Subcutaneous abdominal adipose tissue (tissue), 5 donors: ENCODE results near the gene PPP1R3G.

Source experiments
- H3K27ac ChIP-seq: one replicate; pipeline ENCODE4 v1.7.0; 2013; ENCODE audit warnings: low read depth, mild to moderate bottlenecking, inconsistent platforms, low read length, moderate library complexity
- H3K27me3 ChIP-seq, 5 donors: one replicate each; pipeline ENCODE4 v1.7.0; 2013; ENCODE audit warnings: low read length in 5 of 5, inconsistent platforms in 1 of 5; ENCODE audit not compliant: control insufficient read depth in 5 of 5, insufficient read depth in 4 of 5
- H3K36me3 ChIP-seq, 5 donors: one replicate each; pipeline ENCODE4 v1.7.0; 2013; ENCODE audit warnings: low read length in 5 of 5; ENCODE audit not compliant: control insufficient read depth in 5 of 5, insufficient read depth in 5 of 5
- H3K4me1 ChIP-seq, 5 donors: one replicate each; pipeline ENCODE4 v1.7.0; 2013; ENCODE audit warnings: low read length in 5 of 5, mild to moderate bottlenecking in 3 of 5, moderate library complexity in 1 of 5; ENCODE audit not compliant: control insufficient read depth in 5 of 5, insufficient read depth in 5 of 5
- H3K4me3 ChIP-seq, 5 donors: one replicate each; pipeline ENCODE4 v1.7.0; 2013; ENCODE audit warnings: low read length in 5 of 5, low read depth in 1 of 5
- H3K9ac ChIP-seq, 5 donors: one replicate each; pipeline ENCODE4 v1.7.0; 2013; ENCODE audit warnings: low read length in 5 of 5, mild to moderate bottlenecking in 4 of 5, moderate library complexity in 3 of 5
- H3K9me3 ChIP-seq, 5 donors: one replicate each; pipeline ENCODE4 v1.7.0; 2013; ENCODE audit warnings: low read length in 5 of 5; ENCODE audit not compliant: control insufficient read depth in 5 of 5
- donor health status: healthy.
- donor health status: healthy.
- donor health status: healthy.
- donor health status: healthy.
- donor health status: healthy.

PPP1R3G gene

GRCh38 chr6:5102267-5102970 is 17.3 kb downstream of the PPP1R3G start:
- no peak overlapping the region for H3K27ac ChIP-seq
- no peaks in the 10 kb centered on the region for H3K27me3 ChIP-seq
- peaks cover 0 to 4% (median 0%) of the 10 kb centered on the region in 5 donors for H3K36me3 ChIP-seq
- H3K9me3 ChIP-seq: no peaks in the 10 kb centered on the region
- H3K4me1 ChIP-seq: no peaks in the 10 kb centered on the region
- H3K4me3 ChIP-seq: no peak overlapping the region
- no peak overlapping the region for H3K9ac ChIP-seq

- no peak overlapping the region for H3K9ac ChIP-seq
- no peaks in the 10 kb centered on the region for H3K27me3 ChIP-seq
- H3K4me1 ChIP-seq: no peaks in the 10 kb centered on the region
- no peak overlapping the region for H3K27ac ChIP-seq
- no peaks in the 10 kb centered on the region for H3K9me3 ChIP-seq
- peaks cover 0 to 8% (median 0%) of the 10 kb centered on the region in 5 donors for H3K36me3 ChIP-seq
- H3K4me3 ChIP-seq: no peak overlapping the region
These were observed 18.1 kb downstream of the PPP1R3G start for GRCh38 chr6:5103250-5103649.

DNA sequence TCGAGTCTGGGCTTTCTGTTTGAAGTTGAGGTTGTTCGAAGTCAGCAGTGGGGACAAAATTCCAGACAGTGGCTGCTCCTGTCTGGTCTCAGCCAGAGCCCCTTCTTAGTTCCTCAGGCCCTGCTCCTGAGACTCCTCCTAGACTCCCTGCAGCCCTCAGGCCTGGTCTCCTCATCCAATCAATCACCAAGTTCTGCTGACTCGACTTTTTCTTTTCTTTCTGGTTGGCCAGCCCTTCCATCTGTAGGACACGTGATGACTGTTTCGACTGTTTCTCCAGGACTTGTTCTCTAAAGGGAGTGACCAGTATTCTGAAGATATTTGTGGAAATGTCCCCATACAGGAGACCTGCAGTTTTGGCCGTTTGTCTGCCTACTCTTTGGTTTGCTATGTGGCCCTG is 19.5 kb downstream of the PPP1R3G start:
- peaks cover 0 to 18% (median 3%) of the 10 kb centered on the region in 5 donors for H3K36me3 ChIP-seq
- H3K27ac ChIP-seq: no peak overlapping the region
- no peak overlapping the region for H3K9ac ChIP-seq
- H3K4me1 ChIP-seq: no peaks in the 10 kb centered on the region
- no peaks in the 10 kb centered on the region for H3K27me3 ChIP-seq
- H3K4me3 ChIP-seq: no peak overlapping the region
- no peaks in the 10 kb centered on the region for H3K9me3 ChIP-seq

DNA sequence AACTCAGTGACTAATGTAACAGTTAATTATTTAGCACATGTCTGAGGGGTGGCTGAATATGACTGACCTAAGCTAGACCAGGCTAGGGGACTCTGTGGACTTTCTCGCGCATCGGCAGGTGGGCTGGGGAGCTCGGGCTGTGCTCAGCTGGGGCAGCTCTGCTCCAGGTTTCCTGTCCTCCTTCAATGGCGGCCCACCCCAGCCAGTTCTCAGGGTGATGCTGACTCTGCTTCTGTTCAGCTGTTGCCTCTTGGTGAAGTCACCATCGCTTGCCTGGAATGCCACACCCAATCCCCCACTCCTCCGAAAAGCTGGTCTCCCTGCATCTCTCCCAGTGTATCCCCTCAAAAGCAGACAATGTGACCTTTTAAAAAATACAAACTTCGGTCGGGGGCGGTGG is 20.0 kb downstream of the PPP1R3G start:
- peaks cover 0 to 23% (median 3%) of the 10 kb centered on the region in 5 donors for H3K36me3 ChIP-seq
- H3K27ac ChIP-seq: no peak overlapping the region
- no peaks in the 10 kb centered on the region for H3K4me1 ChIP-seq
- no peaks in the 10 kb centered on the region for H3K27me3 ChIP-seq
- no peaks in the 10 kb centered on the region for H3K9me3 ChIP-seq
- H3K4me3 ChIP-seq: no peak overlapping the region
- H3K9ac ChIP-seq: no peak overlapping the region

DNA sequence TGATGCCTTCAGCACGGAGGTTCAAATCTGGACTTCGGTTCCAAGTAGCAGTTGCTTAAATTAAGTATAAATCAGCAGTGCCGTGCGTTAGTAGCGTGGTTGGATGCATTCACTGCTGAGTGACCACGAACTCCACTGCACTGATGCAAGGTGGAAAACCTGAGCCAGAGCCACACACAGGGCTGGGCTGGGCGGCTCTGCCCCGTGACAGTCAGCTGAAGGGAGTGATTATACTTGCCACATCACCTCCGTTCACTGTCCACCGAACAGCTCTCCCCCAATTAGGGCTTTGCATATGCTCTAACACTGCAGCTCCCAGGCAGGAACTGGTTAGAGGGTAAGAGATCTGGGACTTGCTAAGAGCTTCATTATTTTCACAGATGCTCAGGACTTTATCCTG is 22.2 kb downstream of the PPP1R3G start:
- Histone ChIP-seq H3K4me1 (no peaks in the 10 kb centered on the region), H3K9me3 (no peaks in the 10 kb centered on the region), H3K9ac (no peak overlapping the region), H3K27ac (no peak overlapping the region), H3K4me3 (no peak overlapping the region), H3K27me3 (no peaks in the 10 kb centered on the region), H3K36me3 (peaks cover 0 to 40% (median 19%) of the 10 kb centered on the region in 5 donors)

DNA sequence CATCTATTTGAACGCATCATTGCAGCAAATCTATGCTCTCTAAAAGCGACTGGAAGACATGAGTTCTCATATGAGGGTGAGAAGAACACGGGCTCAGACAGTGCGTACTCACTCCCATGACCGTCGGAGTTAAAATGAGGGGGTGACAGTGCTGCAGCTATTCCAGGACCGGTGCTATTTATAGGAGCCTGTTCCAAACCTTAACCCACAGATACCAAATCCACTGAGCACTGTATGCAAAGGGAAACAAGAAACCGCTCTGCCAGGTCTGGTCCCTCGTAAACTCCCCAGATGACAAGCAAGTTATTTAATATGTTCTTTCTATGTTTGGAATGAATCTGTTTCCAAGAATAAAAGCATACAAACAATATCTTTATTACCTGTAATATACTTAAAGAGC is 22.9 kb downstream of the PPP1R3G start:
- H3K4me1 ChIP-seq: no peaks in the 10 kb centered on the region
- H3K27me3 ChIP-seq: no peaks in the 10 kb centered on the region
- H3K27ac ChIP-seq: no peak overlapping the region
- peaks cover 0 to 40% (median 21%) of the 10 kb centered on the region in 5 donors for H3K36me3 ChIP-seq
- H3K9me3 ChIP-seq: no peaks in the 10 kb centered on the region
- H3K9ac ChIP-seq: no peak overlapping the region
- no peak overlapping the region for H3K4me3 ChIP-seq

DNA sequence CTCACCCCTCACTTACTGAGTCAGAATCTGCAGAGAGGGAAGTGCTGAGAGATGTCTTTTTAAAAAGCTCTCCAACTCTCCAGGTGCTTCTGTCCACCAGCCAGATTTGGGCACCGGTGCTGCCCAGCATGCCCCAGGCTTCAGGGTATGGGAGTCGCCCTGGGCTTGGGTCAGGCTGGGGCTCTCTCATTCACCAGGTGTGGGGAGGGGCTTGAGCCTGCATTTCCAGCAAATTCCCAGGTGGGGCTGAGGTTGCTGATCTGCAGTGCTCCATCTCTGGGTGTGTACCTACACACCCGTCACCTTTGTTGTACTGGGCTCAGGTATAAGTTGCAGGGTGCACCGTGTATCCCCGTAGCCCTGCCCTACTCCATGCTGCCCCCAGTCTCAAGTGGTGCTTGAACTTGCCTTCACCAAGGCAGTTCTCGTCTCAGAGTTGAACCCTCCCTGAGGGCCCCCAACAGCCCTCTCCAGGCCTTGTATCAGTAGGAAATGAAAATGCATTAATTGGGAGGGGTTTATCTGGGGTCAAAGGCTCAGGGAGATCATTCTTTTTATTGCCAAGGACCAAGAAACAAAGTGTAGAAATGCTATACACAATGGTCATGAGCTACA is 23.5 kb downstream of the PPP1R3G start:
- Histone ChIP-seq H3K9me3 (no peaks in the 10 kb centered on the region), H3K27ac (no peak overlapping the region), H3K27me3 (no peaks in the 10 kb centered on the region), H3K9ac (no peak overlapping the region), H3K4me3 (no peak overlapping the region), H3K4me1 (no peaks in the 10 kb centered on the region), H3K36me3 (peaks cover 0 to 40% (median 21%) of the 10 kb centered on the region in 5 donors)

GRCh38 chr6:5109436-5109835 is 24.3 kb downstream of the PPP1R3G start:
- Histone ChIP-seq H3K4me3 (no peak overlapping the region), H3K4me1 (no peaks in the 10 kb centered on the region), H3K9ac (no peak overlapping the region), H3K27ac (no peak overlapping the region), H3K36me3 (peaks cover 0 to 40% (median 21%) of the 10 kb centered on the region in 5 donors), H3K27me3 (no peaks in the 10 kb centered on the region), H3K9me3 (no peaks in the 10 kb centered on the region)

DNA sequence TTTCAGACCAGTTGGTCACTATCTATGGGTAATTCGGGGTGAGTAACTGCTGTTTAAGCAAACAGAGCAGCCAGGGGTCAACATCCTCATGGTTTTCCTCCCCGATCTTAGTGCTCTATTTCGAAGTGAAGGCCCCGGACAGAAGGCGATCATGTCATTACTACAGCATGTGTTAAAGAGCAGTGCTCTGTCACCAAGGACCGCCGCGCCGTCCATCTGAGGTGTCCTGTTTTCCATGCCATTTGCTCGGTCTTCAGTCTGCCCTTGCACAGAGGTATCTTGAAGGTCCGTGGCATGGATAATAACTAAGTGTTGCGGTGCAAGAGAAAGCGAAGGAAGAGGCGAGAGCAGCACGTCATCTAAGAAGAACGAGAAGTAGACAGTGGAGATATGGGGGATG is 25.1 kb downstream of the PPP1R3G start:
- Histone ChIP-seq H3K27me3 (no peaks in the 10 kb centered on the region), H3K9me3 (no peaks in the 10 kb centered on the region), H3K4me3 (no peak overlapping the region), H3K36me3 (peaks cover 0 to 40% (median 21%) of the 10 kb centered on the region in 5 donors), H3K4me1 (no peaks in the 10 kb centered on the region), H3K9ac (no peak overlapping the region), H3K27ac (no peak overlapping the region)

DNA sequence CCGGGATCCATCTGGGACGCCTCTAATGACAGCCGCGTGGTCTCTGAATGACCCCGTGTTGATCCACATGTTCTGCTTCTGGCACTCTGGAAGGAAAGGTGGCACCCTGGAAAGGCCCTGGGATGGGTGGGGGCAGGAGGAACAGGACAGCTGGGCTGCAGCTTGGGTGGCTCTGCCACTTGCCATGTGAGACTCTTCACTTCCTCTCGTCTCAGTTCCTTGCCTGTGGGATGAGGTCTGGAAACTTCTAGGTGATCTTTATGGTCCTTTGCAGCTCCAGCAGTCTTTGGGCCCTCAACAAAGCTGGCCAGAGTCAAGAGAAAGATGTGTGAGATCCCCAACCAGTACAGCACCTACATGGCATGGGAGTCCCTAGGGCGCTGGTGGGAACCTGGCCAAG is 26.5 kb downstream of the PPP1R3G start:
- Histone ChIP-seq H3K4me1 (no peaks in the 10 kb centered on the region), H3K27ac (no peak overlapping the region), H3K9ac (no peak overlapping the region), H3K36me3 (peaks cover 0 to 40% (median 21%) of the 10 kb centered on the region in 5 donors), H3K9me3 (no peaks in the 10 kb centered on the region), H3K27me3 (no peaks in the 10 kb centered on the region), H3K4me3 (no peak overlapping the region)
